SK-N-SH (cell line): Measurements from ENCODE around the gene ARMH4. TPM values are rescaled to one million over a fixed set of nuclear protein-coding genes. Genes with fewer than 3 reads are reported as not detected.

Experiments
- CTCF ChIA-PET: fragments of 300-600, 350-600 bp; formaldehyde crosslinking; extraction: SDS; loops from one replicate; lab custom pipeline; 2021; lab: Yijun Ruan, JAX
- POLR2A ChIA-PET: fragments of 350-600 bp; sonication (Branson Sonifier 250); formaldehyde crosslinking; extraction: SDS; loops from one replicate; lab custom pipeline; 2020; ENCODE audit warnings: antibody characterized with exemption, inconsistent platforms; lab: Yijun Ruan, JAX
- DNase-seq: peaks from one replicate; pipeline ENCODE4 v3.0.0; 2012
- H2AFZ ChIP-seq: fragments of 200-600 bp; sonication (generic); 2 replicates; pipeline ENCODE4 v1.8.1; 2016; ENCODE audit warnings: antibody characterized with exemption, mild to moderate bottlenecking, low read depth
- H3F3A ChIP-seq: fragments of 200-600 bp; sonication (generic); replicated peaks from 2 replicates; pipeline ENCODE3; 2016; ENCODE audit warnings: antibody characterized with exemption, mild to moderate bottlenecking; ENCODE audit not compliant: insufficient read depth
- H3K27ac ChIP-seq, 2 experiments: fragments of 200-500 bp in 1 of 2; fragments of 200-600 bp in 1 of 2; sonication (Bioruptor generic) in 1 of 2; sonication (generic), shearing (Covaris generic) in 1 of 2; 2 replicates each; pipeline versions ENCODE4 v1.5.1 to v1.6.1; 2014 to 2016; ENCODE audit warnings: low read depth in 2 of 2, inconsistent platforms in 1 of 2, low read length in 1 of 2, mild to moderate bottlenecking in 1 of 2, mixed read lengths in 1 of 2
- H3K27me3 ChIP-seq: fragments of 200-600 bp; sonication (generic), shearing (Covaris generic); 2 replicates; pipeline ENCODE4 v1.6.1; 2016; ENCODE audit warnings: mixed run types; ENCODE audit not compliant: insufficient read depth
- H3K36me3 ChIP-seq, 2 experiments: fragments of 200-500 bp in 1 of 2; fragments of 200-600 bp in 1 of 2; sonication (Bioruptor generic) in 1 of 2; sonication (generic) in 1 of 2; replicated peaks in 1 of 2; 2 replicates each; pipeline versions ENCODE3 to v1.5.1; 2014 to 2016; ENCODE audit warnings: low read length in 1 of 2, mild to moderate bottlenecking in 1 of 2; ENCODE audit not compliant: insufficient read depth in 2 of 2, control insufficient read depth in 1 of 2
- H3K4me1 ChIP-seq, 2 experiments: fragments of 200-500 bp in 1 of 2; fragments of 200-600 bp in 1 of 2; sonication (Bioruptor generic) in 1 of 2; sonication (generic), shearing (Covaris generic) in 1 of 2; 2 replicates each; pipeline versions ENCODE4 v1.5.1 to v1.6.1; 2014 to 2016; ENCODE audit warnings: low read depth in 1 of 2, low read length in 1 of 2, mixed run types in 1 of 2; ENCODE audit not compliant: insufficient read depth in 2 of 2, control insufficient read depth in 1 of 2
- H3K4me2 ChIP-seq: fragments of 200-600 bp; sonication (generic), shearing (Covaris generic); 2 replicates; pipeline ENCODE4 v1.6.1; 2017; ENCODE audit warnings: mixed run types
- H3K4me3 ChIP-seq, 2 experiments: fragments of 200-500 bp in 1 of 2; fragments of 200-600 bp in 1 of 2; sonication (Bioruptor generic) in 1 of 2; sonication (generic), shearing (Covaris generic) in 1 of 2; 2 replicates each; pipeline versions ENCODE4 v1.5.1 to v1.8.1; 2014 to 2016; ENCODE audit warnings: low read depth in 2 of 2, inconsistent platforms in 1 of 2, low read length in 1 of 2, mild to moderate bottlenecking in 1 of 2, mixed read lengths in 1 of 2, moderate library complexity in 1 of 2
- H3K79me2 ChIP-seq: fragments of 200-600 bp; sonication (generic); 2 replicates; pipeline ENCODE4 v1.8.1; 2017; ENCODE audit warnings: mild to moderate bottlenecking; ENCODE audit not compliant: insufficient read depth
- H3K9ac ChIP-seq: fragments of 200-600 bp; sonication (generic); 2 replicates; pipeline ENCODE4 v1.6.1; 2017; ENCODE audit warnings: mixed run types
- H3K9me2 ChIP-seq: fragments of 200-600 bp; sonication (generic); 2 replicates; pipeline ENCODE4 v1.6.1; 2017; ENCODE audit warnings: mixed run types
- H3K9me3 ChIP-seq: fragments of 200-600 bp; sonication (generic); 2 replicates; pipeline ENCODE4 v1.6.1; 2017; ENCODE audit warnings: mixed run types, mild to moderate bottlenecking, moderate library complexity
- H4K20me1 ChIP-seq: fragments of 200-600 bp; sonication (generic); 2 replicates; pipeline ENCODE4 v1.6.1; 2017; ENCODE audit warnings: mild to moderate bottlenecking, mixed run types; ENCODE audit not compliant: insufficient read depth
- CHD2 ChIP-seq: fragments of 150-350 bp; IDR thresholded peaks from 2 replicates; pipeline ENCODE4 v1.6.1; 2018; ENCODE audit warnings: low read length; ENCODE audit not compliant: partially characterized antibody
- EP300 ChIP-seq, 2 experiments: IDR thresholded peaks; 2 replicates each; pipeline versions ENCODE4 v1.4.0 to v1.6.1; 2012; ENCODE audit warnings: borderline replicate concordance in 1 of 2, low read depth in 1 of 2, low read length in 1 of 2
- GABPA ChIP-seq: IDR thresholded peaks from 2 replicates; pipeline ENCODE4 v1.4.0; 2012; ENCODE audit warnings: low read depth, mild to moderate bottlenecking
- MEF2A ChIP-seq: IDR thresholded peaks from 2 replicates; pipeline ENCODE4 v1.4.0; 2012; ENCODE audit warnings: low read depth, borderline replicate concordance
- POLR2AphosphoS5 ChIP-seq: IDR thresholded peaks from 2 replicates; pipeline ENCODE4 v1.6.1; 2012; ENCODE audit warnings: low read depth, low read length
- RFX5 ChIP-seq: IDR thresholded peaks from 2 replicates; pipeline ENCODE4 v1.6.1; 2012; ENCODE audit warnings: mild to moderate bottlenecking, improper control_type of control experiment, low read length
- RXRA ChIP-seq: IDR thresholded peaks from 2 replicates; pipeline ENCODE4 v1.4.0; 2012; ENCODE audit warnings: low read depth, mild to moderate bottlenecking, borderline replicate concordance
- SIN3A ChIP-seq: IDR thresholded peaks from 2 replicates; pipeline ENCODE4 v1.6.1; 2012; ENCODE audit warnings: low read depth, mild to moderate bottlenecking, low read length, moderate library complexity, borderline replicate concordance
- TAF1 ChIP-seq: IDR thresholded peaks from 2 replicates; pipeline ENCODE4 v1.6.1; 2012; ENCODE audit warnings: low read depth, mild to moderate bottlenecking, low read length, moderate library complexity, borderline replicate concordance
- TCF12 ChIP-seq: IDR thresholded peaks from 2 replicates; pipeline ENCODE4 v1.4.0; 2012
- WGBS: methylation state at CpG from one replicate; pipeline ENCODE4 v1.1.6; 2017; ENCODE audit warnings: low lambda C conversion rate; 5-methylcytosine and 5-hydroxymethylcytosine counted together
- polyA plus RNA-seq, 3 experiments: library from polyadenylated mRNA; depleted of rRNA; stranded (reverse); fragments of >200 nt; gene quantifications; 2 replicates each; pipeline ENCODE4 v1.2.3, GENCODE V29; 2012
- TF ChIP-seq, protein P1 (sequence below): IDR thresholded peaks from 2 replicates; pipeline ENCODE4 v1.4.0; 2012; ENCODE audit warnings: low read depth

ARMH4 gene
- polyA plus RNA-seq, 1 of the 3 experiments (the other 2 are of a cell fraction) = 0.39 TPM

DNA sequence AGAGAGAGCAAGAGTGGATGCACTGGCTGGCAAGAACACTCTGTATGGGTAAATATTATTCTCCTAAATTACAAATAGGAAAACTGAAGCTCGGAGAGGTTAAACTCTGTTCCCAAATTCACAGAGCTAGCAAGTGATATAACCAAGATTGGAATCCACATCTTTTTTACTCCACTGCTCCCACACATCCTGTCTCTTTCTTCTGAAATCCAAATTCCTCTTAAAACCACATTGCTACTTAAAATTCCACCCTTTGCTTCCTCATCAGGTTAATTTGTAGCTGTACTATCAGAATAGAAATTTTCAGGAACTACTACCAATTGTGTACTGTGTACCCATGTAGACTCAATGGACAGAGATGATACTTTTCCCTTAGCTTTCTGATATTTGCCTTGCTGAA is 74.4 kb downstream of the ARMH4 start:
- Histone ChIP-seq H3K27me3 (no peaks in the 10 kb centered on the region), H3K9me2 (no peaks in the 10 kb centered on the region), H3F3A (peaks cover 17% of the 10 kb centered on the region), H3K4me2 (peak overlapping the region; percentile 64; the same call in 1 of the 2 replicates), H3K27ac (peak overlapping the region; percentile 50 to 75; a peak in 3 of 4 replicates), H3K79me2 (no peaks in the 10 kb centered on the region), H3K4me3 (peak overlapping the region in 1 of 2 experiments; percentile 15; a peak in 2 of 4 replicates), H3K36me3 (no peaks in the 10 kb centered on the region), H3K9ac (peak overlapping the region; percentile 43; the same call in 1 of the 2 replicates), H3K9me3 (no peaks in the 10 kb centered on the region), H3K4me1 (peaks cover 0 to 28% of the 10 kb centered on the region in 2 experiments; a peak in 3 of 4 replicates), H2AFZ (peak overlapping the region; percentile 42; the same call in 1 of the 2 replicates), H4K20me1 (no peaks in the 10 kb centered on the region)
- DNase-seq = no peak
- TF ChIP-seq, protein P1, sequence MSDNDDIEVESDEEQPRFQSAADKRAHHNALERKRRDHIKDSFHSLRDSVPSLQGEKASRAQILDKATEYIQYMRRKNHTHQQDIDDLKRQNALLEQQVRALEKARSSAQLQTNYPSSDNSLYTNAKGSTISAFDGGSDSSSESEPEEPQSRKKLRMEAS = no peak
- TF ChIP-seq TAF1 (no peak), POLR2AphosphoS5 (no peak), SIN3A (no peak)
- WGBS = 24% methylated on average over 1 of the region's 1 CpG
- CTCF ChIA-PET = interaction anchor here (1.1 to 2.0 kb wide), 3 partner anchors 10 to 592 kb away, joined by 3 to 5 read pairs (median 4); no protein-coding TSS in a partner anchor
- POLR2A ChIA-PET = no interaction called here

- Histone ChIP-seq H3K4me3 (no peak overlapping the region), H3F3A (peaks cover 8% of the 10 kb centered on the region), H3K9me3 (no peaks in the 10 kb centered on the region), H3K4me2 (no peak overlapping the region), H2AFZ (no peak overlapping the region), H3K79me2 (no peaks in the 10 kb centered on the region), H3K4me1 (peaks cover 0 to 19% of the 10 kb centered on the region in 2 experiments; a peak in 3 of 4 replicates), H3K9me2 (no peaks in the 10 kb centered on the region), H3K36me3 (no peaks in the 10 kb centered on the region), H4K20me1 (no peaks in the 10 kb centered on the region), H3K27ac (no peak overlapping the region), H3K27me3 (no peaks in the 10 kb centered on the region; the same call in 1 of the 2 replicates), H3K9ac (no peak overlapping the region)
- WGBS = 27% methylated on average over 3 of the region's 3 CpGs
- no peak for DNase-seq
- TF ChIP-seq RXRA (no peak), RFX5 (no peak), CHD2 (no peak), EP300 (IDR thresholded peaks at IDR 0.05; ENCODE audit: borderline replicate concordance in 1 of 2, low read depth in 1 of 2, low read length in 1 of 2) (no peak), TCF12 (no peak), GABPA (no peak), MEF2A (no peak)
- ChIA-PET POLR2A (no interaction called here), CTCF (interaction anchor here (0.6 to 3.4 kb wide), 14 partner anchors 8 to 873 kb away, joined by 3 to 25 read pairs (median 4); no protein-coding TSS in a partner anchor)
Measured at GRCh38 chr14:58073516-58073915, 78.5 kb downstream of the ARMH4 start.
